Mucosa of rectum (tissue), 2 donors: ENCODE data around the gene CRYBA4.
A peak's percentile ranks its signal among the peaks of the same experiment; 100 is the strongest.

Source experiments
- H3K27ac ChIP-seq, 2 donors: one replicate each; pipeline ENCODE4 v1.7.0; 2013; ENCODE audit warnings: inconsistent platforms in 2 of 2, low read depth in 2 of 2, low read length in 2 of 2
- H3K27me3 ChIP-seq, 2 donors: one replicate each; pipeline ENCODE4 v1.7.0; 2013; ENCODE audit warnings: low read length in 2 of 2; ENCODE audit not compliant: control insufficient read depth in 2 of 2, insufficient read depth in 2 of 2
- H3K36me3 ChIP-seq, 2 donors: one replicate each; pipeline ENCODE4 v1.7.0; 2013; ENCODE audit warnings: low read length in 2 of 2; ENCODE audit not compliant: control insufficient read depth in 2 of 2, insufficient read depth in 2 of 2
- H3K4me1 ChIP-seq, 2 donors: one replicate each; pipeline ENCODE4 v1.7.0; 2013; ENCODE audit warnings: low read length in 2 of 2, mild to moderate bottlenecking in 1 of 2; ENCODE audit not compliant: control insufficient read depth in 2 of 2, insufficient read depth in 2 of 2
- H3K4me3 ChIP-seq, 2 donors: one replicate each; pipeline ENCODE4 v1.7.0; 2013; ENCODE audit warnings: low read length in 2 of 2
- H3K9ac ChIP-seq, 2 donors: one replicate each; pipeline ENCODE4 v1.7.0; 2013; ENCODE audit warnings: low read length in 2 of 2, low read depth in 1 of 2, mild to moderate bottlenecking in 1 of 2
- H3K9me3 ChIP-seq, 2 donors: one replicate each; pipeline ENCODE4 v1.7.0; 2013; ENCODE audit warnings: low read length in 2 of 2; ENCODE audit not compliant: control insufficient read depth in 2 of 2
- donor health status: healthy.
- donor health status: Normal muscosa, but diverticular disease.

Gene CRYBA4

GRCh38 chr22:26584010-26584409, 37.8 kb upstream of the CRYBA4 start:
- H3K4me1 ChIP-seq = peaks cover 8 to 17% of the 10 kb centered on the region in 2 donors
- H3K9ac ChIP-seq = no peak overlapping the region
- H3K4me3 ChIP-seq = no peak overlapping the region
- H3K9me3 ChIP-seq = no peaks in the 10 kb centered on the region
- no peaks in the 10 kb centered on the region for H3K27me3 ChIP-seq
- H3K27ac ChIP-seq = no peak overlapping the region
- no peaks in the 10 kb centered on the region for H3K36me3 ChIP-seq

- no peaks in the 10 kb centered on the region for H3K9me3 ChIP-seq
- no peaks in the 10 kb centered on the region for H3K36me3 ChIP-seq
- H3K27ac ChIP-seq = no peak overlapping the region
- peaks cover 12 to 16% of the 10 kb centered on the region in 2 donors for H3K4me1 ChIP-seq
- H3K9ac ChIP-seq = no peak overlapping the region
- H3K4me3 ChIP-seq = no peak overlapping the region
- H3K27me3 ChIP-seq = no peaks in the 10 kb centered on the region
Measured at GRCh38 chr22:26585104-26585790, 36.5 kb upstream of the CRYBA4 start.

GRCh38 chr22:26586556-26587325, 35.0 kb upstream of the CRYBA4 start:
- H3K4me1 ChIP-seq = peaks cover 16 to 18% of the 10 kb centered on the region in 2 donors
- H3K36me3 ChIP-seq = no peaks in the 10 kb centered on the region
- no peak overlapping the region for H3K4me3 ChIP-seq
- no peaks in the 10 kb centered on the region for H3K9me3 ChIP-seq
- H3K9ac ChIP-seq = no peak overlapping the region
- no peak overlapping the region for H3K27ac ChIP-seq
- no peaks in the 10 kb centered on the region for H3K27me3 ChIP-seq

- Histone ChIP-seq H3K4me3 (peak overlapping the region in 1 of 2 donors; percentile 77), H3K9ac (no peak overlapping the region), H3K36me3 (no peaks in the 10 kb centered on the region), H3K4me1 (peaks cover 21 to 24% of the 10 kb centered on the region in 2 donors), H3K9me3 (no peaks in the 10 kb centered on the region), H3K27ac (no peak overlapping the region), H3K27me3 (no peaks in the 10 kb centered on the region)
Measured at GRCh38 chr22:26587991-26588613, 33.7 kb upstream of the CRYBA4 start.

- H3K27me3 ChIP-seq = no peaks in the 10 kb centered on the region
- peak overlapping the region; percentile 75 to 77 for H3K4me3 ChIP-seq
- H3K27ac ChIP-seq = peak overlapping the region; percentile 57 to 75
- no peaks in the 10 kb centered on the region for H3K9me3 ChIP-seq
- no peaks in the 10 kb centered on the region for H3K36me3 ChIP-seq
- peaks cover 21 to 24% of the 10 kb centered on the region in 2 donors for H3K4me1 ChIP-seq
- H3K9ac ChIP-seq = peak overlapping the region; percentile 63 to 77
Measured at GRCh38 chr22:26588729-26589366, 32.9 kb upstream of the CRYBA4 start.

GRCh38 chr22:26589367-26589844, 32.4 kb upstream of the CRYBA4 start:
- Histone ChIP-seq H3K4me1 (peaks cover 21 to 24% of the 10 kb centered on the region in 2 donors), H3K27ac (peak overlapping the region; percentile 57 to 75), H3K9ac (peak overlapping the region; percentile 63 to 77), H3K36me3 (no peaks in the 10 kb centered on the region), H3K9me3 (no peaks in the 10 kb centered on the region), H3K27me3 (no peaks in the 10 kb centered on the region), H3K4me3 (peak overlapping the region; percentile 75 to 77)

- Histone ChIP-seq H3K36me3 (no peaks in the 10 kb centered on the region), H3K9me3 (no peaks in the 10 kb centered on the region), H3K4me3 (peak within 1 kb of the TSS; percentile 75 to 86), H3K4me1 (peaks cover 21 to 24% of the 10 kb centered on the region in 2 donors), H3K27ac (peak within 1 kb of the TSS; percentile 57 to 75), H3K9ac (peak within 1 kb of the TSS; percentile 77 to 80), H3K27me3 (no peaks in the 10 kb centered on the region)
Measured at GRCh38 chr22:26589845-26590736, 31.7 kb upstream of the CRYBA4 start, which contains the start of gene TPST2. Gene TPST2, minus strand, starts transcription at chr22:26590132. Its CDS starts 48,502 bp downstream, at chr22:26541630.

GRCh38 chr22:26592421-26592891, 29.3 kb upstream of the CRYBA4 start:
- no peak overlapping the region for H3K9ac ChIP-seq
- H3K9me3 ChIP-seq = no peaks in the 10 kb centered on the region
- H3K27me3 ChIP-seq = no peaks in the 10 kb centered on the region
- peak overlapping the region in 1 of 2 donors; percentile 48 for H3K27ac ChIP-seq
- H3K4me3 ChIP-seq = no peak overlapping the region
- peaks cover 11 to 16% of the 10 kb centered on the region in 2 donors for H3K4me1 ChIP-seq
- H3K36me3 ChIP-seq = no peaks in the 10 kb centered on the region

- no peak overlapping the region for H3K27ac ChIP-seq
- H3K9me3 ChIP-seq = no peaks in the 10 kb centered on the region
- peaks cover 8 to 16% of the 10 kb centered on the region in 2 donors for H3K4me1 ChIP-seq
- H3K9ac ChIP-seq = no peak overlapping the region
- H3K36me3 ChIP-seq = no peaks in the 10 kb centered on the region
- H3K27me3 ChIP-seq = no peaks in the 10 kb centered on the region
- no peak overlapping the region for H3K4me3 ChIP-seq
Measured at GRCh38 chr22:26593763-26594162, 28.0 kb upstream of the CRYBA4 start.
